ENCODE measurements around the gene ANOS1.
"Not testable (repeated sequence)": the region's sequence is repeated elsewhere in the genome, so short reads cannot be mapped to it uniquely, and the experiment has no call there.

Gene ANOS1, protein sequence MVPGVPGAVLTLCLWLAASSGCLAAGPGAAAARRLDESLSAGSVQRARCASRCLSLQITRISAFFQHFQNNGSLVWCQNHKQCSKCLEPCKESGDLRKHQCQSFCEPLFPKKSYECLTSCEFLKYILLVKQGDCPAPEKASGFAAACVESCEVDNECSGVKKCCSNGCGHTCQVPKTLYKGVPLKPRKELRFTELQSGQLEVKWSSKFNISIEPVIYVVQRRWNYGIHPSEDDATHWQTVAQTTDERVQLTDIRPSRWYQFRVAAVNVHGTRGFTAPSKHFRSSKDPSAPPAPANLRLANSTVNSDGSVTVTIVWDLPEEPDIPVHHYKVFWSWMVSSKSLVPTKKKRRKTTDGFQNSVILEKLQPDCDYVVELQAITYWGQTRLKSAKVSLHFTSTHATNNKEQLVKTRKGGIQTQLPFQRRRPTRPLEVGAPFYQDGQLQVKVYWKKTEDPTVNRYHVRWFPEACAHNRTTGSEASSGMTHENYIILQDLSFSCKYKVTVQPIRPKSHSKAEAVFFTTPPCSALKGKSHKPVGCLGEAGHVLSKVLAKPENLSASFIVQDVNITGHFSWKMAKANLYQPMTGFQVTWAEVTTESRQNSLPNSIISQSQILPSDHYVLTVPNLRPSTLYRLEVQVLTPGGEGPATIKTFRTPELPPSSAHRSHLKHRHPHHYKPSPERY

DNA sequence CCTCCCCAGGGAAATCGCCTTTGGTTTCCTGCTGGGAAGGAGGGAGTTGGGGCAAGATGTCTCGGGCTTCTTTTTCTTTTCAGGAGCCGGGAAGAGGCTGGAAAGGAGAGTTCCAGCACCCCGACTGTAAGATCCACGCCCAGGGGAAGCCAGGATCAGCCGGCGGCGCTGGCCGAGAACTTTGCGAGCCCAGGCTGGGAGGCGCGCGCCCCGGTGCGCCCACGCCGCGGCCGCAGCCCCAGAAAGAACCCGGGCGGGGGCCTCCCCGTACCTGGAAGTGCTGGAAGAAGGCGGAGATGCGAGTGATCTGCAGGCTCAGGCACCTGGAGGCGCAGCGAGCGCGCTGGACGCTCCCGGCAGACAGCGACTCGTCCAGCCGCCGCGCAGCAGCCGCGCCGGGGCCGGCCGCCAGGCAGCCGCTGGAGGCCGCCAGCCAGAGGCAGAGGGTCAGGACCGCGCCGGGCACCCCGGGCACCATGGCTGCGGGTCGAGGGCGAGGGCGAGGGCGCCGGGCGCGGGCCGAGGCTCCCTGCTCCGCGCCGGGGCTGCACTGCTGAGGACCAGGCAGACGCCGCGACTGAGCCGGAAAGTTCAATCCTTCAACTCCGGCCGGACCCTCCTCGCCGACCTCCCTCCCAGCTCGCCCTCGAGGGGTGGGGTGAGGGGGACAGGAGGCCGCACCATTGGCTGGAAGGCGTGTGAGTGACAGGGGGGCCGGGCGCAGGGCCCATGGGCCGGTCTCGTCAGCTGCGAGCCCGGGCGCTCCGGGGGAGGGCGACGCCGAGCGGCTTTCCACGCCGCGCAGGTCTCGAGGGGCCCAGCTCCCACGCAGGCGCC, at the start of gene ANOS1:
TSS of gene ANOS1 (minus strand) at position 579 of the 837 bp plus-strand sequence. CDS start at position 478, 101 bp downstream.
- peak in 53 of 58 donors; percentile 1 to 75 (median 46) for DNase-seq

DNA sequence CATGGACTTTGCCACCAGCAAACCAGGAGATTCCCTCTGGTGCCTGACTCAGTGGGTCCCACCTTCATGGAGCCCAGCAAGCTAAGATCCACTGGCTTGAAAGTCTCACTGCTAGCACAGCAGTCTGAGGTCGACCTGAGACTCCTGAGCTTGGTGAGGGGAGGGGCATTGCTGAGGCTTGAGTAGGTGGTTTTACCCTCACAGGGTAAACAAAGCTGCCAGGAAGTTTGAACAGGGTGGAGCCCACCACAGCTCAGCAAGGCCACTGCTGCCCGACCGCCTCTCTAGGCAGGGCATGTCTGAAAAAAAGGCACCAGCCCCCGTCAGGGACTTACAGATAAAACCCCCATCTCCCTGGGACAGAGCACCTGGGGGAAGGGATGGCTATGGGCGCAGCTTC, 41.2 kb upstream of the ANOS1 start:
- no peak for DNase-seq

DNA sequence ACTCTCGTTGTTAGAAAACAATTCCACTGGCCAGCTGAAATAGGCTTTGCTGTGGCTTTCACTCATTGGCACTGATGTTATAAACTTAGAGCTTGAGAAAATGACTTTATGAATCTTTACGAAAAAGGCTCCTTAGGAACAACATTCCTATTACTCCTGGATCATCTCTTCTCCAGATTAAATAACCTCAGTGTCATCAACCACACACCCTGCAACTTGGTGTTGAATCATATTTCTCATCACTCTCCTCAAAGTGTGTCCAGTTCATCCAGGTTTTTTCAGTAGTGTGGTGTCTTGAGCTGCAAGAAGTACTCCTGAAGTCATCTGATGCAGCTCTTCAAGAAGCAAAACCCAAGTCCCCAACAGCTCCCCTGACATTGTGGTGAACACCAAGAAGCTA, 28.1 kb upstream of the ANOS1 start:
- no peak for DNase-seq

DNA sequence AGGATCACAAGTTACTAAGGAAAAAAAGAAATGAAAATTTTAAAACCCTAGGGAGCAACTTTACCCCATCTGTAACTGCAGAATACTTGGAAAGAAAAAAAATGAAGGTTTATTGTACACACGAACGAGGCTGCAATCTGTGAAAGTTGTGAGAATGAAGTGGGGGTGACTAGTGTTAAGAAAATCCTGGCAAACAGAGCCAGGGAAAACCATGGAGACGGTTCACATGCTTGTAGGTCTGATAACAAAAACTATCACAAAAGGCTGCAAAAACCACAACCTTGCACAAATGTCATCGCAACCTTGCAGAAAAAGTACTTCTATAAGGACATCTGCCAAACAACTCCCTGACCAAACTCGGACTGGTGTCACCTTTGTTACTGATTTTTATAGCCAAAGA, 26.8 kb upstream of the ANOS1 start:
- DNase-seq = not testable (repeated sequence)

DNA sequence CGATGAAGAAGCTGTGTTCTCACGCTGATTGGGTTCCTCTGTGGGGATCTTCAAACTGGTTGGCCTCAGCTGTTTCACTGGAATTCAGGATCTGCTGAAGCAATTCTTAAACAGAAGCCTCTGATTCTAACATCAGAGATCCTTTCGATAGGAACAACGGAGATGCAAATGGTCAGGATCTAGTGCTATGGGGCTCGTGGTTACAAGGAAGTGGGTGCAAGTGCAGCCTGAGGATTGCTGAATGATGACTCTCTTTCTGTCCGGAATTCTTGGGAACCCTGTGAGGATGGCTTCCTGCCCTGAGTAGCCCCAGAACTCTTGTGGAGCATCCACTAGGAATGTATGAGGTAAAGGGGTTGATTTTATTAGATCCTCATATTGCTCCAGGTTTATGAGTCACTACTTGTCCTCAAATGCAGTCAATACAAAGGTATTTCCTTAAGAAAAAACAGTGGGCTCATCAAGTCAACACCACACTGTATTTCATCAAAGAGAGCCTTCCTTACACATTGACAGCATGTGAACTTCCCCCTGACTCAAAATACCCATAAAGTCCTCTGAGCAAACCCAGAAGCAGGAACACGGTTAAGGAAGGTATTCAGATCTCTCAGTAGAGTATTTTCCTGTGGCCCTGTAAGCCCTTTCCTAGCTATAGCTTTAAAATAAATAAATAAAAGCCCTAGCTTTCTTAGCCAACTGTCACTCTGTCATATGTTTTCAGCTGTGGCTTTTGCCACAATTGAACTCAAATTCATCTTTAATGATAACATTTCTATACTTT, 25.9 kb upstream of the ANOS1 start:
- not testable (repeated sequence) for DNase-seq

DNA sequence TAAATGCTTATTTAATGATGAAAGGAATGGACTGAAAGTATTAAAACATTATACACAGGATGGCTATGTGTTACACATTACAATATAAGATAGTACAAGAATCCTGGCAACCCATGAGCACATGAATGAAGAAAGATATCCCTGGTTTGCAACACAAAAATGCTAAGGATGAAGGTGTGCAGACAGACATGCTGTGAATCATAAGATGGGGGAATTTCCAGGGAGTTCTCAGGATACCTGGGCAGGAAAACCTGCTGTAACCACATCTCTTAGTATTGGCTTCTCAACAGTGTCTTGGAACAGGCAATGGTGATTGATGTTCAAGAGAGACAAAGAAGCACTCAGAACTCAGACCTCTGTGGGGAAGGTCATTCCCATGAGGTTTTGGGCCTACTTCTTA, 23.9 kb upstream of the ANOS1 start:
- no peak for DNase-seq

DNA sequence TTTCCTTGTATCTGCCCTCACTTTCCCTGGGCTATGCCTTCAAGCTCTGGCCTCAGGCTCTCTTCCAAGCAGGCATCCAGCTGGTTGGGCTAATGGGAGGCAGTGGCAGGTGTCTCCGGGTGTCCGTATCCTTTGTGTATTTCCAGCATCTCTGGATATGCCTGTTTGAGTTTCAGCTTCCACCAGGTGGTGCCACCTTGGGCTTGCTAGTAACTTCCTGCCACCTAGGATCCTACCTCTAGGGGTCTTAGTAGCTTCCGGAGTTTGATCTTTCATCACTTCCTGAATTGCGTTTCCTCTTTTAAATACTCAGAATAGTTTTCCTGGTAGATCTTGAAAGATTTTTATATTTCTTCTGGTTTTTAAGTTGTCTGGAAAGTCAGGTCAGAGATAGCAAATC, 23.2 kb upstream of the ANOS1 start:
- no peak for DNase-seq

DNA sequence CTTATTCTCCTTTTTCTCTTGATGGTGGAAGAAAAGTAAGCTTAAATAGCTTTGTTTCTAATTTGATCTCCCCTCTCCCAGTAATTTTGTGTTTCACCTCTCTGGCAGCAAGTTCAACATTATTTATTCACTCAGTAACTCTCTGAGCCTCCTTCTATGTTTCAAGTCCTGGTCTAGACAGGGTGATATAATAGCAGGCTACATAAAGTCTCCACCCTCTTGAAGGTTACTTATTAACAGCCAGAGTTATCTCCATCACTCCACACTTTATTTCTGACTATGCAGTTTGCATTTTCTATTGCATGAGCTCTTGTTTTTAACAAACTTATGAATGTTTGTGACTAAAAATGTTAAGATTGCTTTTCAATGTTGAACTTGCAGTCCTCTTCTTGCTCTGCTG, 17.8 kb upstream of the ANOS1 start:
- no peak for DNase-seq

DNA sequence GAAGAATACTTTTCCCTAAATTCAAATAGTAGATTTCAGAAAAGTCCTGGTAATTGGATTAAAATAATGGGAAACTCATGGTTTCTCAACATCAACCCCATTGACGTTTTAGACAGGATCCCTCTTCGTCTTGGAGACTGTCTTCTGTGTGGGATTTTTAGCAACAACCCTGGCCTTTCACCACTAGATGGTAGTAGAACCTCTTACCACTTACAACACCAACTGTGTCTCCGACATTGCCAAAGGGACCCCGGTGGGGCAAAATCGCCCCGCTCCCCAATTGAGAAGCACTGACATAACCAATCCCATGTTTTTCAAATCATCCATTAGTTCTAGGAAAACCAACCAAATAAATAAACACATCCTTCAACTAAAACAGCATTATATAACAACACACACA, 16.9 kb upstream of the ANOS1 start:
- peak in 5 of 58 donors; percentile 4 to 28 (median 6) for DNase-seq

DNA sequence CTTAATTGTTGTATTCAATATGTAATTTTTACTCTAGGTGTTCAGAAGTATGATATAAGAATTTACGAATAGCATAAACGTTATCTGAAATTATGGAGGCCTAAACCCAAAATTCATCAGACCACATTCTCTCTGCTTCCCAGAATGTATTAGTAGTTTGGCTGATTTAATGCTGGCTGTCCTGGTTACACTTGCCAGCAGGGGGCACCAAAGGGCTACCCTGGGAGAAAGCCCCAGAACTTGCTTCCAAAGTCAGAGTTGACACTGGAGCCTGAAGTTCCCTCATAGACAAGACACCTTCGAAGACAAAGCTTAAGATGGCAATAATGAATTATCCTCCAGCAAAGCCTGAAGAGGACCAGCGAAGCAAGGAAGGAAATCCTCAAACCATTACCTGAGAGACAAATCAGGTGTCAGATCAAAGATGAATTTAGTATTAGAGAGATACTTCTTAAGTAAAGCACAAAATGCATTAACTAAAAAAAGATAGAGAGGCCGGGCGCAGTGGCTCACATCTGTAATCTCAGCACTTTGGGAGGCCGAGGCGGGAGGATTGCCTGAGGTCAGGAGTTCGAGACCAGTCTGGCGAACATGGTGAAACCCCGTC, 11.3 kb upstream of the ANOS1 start:
- peak in 8 of 58 donors; percentile 0 to 37 (median 8) for DNase-seq

DNA sequence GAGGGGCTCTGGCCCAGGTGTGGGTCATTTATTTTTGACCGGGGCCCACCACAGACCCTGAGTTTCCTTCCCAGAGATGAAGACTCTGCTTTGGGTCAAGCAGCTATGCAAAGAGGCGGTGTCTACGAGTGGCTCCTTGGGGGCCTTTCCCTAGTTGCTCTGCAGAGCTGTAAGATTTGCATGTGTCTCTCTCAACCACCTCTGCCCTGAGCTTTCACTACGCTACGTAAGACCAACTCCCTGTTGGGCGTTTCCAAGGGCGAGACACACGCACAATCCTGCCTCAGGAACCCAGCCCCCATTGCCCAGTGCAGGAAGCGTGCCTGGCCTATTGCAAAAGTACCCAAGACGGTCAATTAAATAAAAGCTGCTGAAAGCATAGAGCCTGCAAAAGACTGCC, 10.0 kb upstream of the ANOS1 start:
- DNase-seq = no peak

DNA sequence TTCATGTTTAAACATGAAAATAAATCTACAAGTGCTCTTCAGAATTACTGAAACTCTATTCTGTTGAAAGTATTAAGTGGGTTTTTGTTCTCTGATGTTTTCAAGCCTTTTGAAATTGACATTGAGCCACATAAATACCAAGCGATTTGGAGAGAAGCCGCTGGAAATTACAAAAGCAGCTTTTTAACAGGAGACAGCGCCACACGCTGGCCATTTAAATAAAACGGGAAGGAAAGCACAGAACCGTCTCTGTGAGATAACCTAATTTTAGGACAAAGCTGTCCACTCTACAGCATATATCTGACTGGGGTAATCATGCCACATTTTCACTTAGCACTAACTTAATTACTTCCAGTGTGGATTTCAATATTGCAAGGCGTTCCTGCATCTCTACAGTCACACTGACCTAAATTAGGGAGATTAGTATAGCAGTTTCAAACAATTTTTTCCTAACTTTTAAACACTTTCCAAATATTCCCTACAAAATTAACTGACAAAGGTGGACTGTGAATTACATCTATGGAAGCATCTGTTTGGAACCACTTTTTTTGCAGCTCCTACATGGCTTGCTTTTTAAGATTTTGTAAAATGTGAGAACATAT, 6.8 kb upstream of the ANOS1 start:
- peak in 33 of 58 donors; percentile 0 to 38 (median 6) for DNase-seq

DNA sequence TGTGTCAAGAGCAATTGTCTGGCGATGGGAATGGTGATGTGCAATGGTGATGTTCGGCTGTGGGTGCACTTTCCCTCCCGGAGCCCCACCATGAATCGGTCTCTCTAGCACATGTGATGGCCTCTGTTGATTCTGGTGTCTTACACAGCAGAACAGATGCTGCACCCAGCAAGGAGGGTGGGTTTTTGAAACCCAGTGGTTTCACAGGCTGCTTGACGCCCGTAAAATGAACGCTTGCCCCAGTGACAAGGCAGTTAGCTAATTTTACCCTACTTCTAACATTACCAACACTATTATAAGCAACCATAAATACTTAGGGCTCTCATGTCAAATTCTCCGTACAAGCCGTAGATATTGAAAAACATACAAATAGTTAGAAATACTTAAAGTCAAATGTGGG, 5.9 kb upstream of the ANOS1 start:
- no peak for DNase-seq

DNA sequence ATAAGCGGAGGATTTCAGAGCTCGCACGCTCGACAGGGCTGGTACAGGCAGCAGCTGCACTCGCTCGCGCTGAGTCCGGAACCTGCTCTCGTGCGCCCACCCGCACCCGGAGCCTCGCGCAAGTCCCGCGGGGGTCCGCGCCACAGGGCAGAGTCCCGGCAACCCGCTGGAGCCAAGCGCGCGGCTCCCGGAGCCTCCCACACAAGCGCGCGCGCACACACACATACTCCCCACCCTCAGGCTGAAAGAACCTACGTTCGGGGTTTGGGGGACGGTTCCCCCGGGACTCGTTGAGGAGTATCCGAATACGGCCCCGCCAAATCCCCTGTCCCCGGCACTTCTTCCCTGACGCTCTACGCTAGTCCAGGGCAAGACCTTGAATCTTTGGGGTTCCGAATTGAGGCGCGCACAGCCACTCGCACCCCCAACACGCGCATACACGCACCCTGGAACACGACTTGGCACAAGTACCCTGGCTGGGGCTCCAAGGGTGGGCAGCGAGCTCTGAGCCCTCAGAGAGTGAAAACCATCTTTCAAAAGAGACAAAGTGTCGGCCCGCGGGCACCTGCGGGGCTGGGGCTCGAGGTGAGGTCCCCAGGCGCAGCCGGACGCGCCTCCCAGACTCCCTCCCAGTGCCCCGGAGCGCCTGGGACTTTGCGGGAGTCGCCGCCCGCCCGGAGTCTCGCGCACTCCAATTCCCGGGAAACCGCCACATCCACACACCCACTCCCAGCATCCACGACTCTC, 952 bp downstream of the ANOS1 start:
- peak in 8 of 58 donors; percentile 0 to 29 (median 6) for DNase-seq

DNA sequence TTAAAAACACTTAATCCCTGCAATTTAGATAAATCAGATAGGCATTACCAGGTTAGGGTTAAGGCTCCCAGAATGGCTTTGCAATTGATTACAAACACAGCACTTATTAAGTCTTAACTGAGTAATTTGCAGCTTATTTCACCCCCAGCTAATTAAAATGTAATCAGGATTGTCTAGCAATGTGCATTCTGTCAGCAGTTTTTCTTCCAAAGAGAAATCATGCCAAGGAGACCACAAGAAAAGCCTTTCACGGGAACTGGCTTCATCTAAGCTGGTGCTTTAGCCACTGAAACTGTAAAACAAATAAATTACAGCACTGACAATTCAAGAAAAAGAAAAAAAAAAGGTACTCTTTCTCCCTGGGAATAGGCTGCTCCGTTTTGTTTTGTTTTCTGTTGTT, 2.1 kb downstream of the ANOS1 start:
- no peak for DNase-seq

DNA sequence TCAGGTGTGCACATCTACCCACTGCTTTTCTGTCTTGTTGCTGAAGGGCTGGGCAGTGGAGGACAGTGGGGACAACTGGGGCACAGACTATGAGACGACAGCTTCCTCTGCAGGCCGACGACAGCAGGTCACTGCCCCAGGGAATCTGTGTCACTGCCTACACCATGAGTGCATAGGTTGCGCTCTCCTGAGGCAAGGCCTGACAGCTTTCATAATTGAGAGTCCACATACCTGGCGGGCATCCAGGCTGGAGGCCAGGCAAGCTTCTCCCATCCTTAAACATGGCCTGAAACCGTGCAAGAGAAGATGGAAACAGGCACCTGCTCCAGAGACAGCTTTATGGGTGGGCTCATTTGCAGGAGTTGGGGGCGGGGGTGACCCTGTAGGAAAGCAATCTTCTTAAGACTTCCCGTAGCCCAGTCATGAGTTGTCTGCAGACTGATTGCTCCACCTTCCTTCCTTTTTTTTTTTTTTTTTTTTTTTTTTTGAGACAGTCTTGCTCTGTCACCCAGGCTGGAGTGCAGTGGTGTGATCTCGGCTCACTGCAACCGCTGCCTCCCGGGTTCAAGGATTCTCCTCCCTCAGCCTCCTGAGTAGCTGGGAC, 2.9 kb downstream of the ANOS1 start:
- no peak for DNase-seq

DNA sequence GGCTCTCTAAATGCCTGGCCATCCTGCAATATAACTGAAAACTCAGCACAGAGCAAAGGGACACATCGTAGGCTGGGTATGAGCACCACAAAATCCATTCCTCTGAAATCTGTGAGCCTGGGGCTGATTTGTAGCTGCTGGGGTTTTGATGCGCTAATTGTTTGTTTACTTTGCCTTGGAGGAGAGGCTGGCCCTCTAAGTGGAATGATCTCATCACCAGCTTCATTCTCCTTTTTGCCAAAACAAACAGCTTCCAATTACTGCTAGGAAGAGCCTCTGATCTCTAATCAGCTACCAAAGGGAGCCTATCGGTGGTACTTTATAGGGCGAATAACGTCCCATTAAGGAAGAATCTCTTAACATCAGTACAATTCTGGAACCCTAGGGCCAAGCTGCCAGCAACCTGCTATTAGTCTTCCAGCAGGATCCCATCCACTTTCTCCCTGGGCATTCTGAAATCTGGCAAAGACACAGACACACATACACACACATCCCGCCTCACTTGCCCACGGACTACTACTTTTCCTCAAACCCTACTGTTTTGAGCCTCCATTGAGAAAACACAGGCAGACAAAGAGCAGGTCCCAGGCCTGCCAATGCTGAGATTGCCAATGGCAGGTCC, 5.8 kb downstream of the ANOS1 start:
- peak in 1 of 58 donors; percentile 7 for DNase-seq

DNA sequence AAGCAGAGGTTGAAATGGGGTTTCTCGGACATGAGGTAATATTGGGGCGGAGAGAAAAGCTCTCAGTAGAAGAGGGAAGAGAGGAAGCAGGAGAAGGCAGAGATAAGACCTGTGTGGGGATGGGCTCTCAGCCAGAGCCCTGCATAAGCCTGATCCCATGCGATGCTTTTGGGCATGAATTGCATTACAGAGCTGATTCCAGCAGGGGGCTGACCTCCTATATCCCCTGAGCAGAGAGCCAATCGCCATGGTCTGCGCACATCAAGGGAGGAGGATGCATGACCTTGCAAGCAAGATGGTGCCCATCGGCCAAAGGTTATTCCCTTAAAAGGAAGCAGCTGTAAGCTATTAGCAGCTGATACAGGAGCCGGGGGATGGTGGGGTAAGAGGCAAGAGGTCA, 7.6 kb downstream of the ANOS1 start:
- DNase-seq = no peak
